HepG2 (cell line): ENCODE results near the gene GSC2. TPM values are rescaled to one million over a fixed set of nuclear protein-coding genes. Genes with fewer than 3 reads are reported as not detected.
A peak's percentile ranks its signal among the peaks of the same experiment; 100 is the strongest.

ENCODE experiments used
- ETV5 ChIP-seq: IDR thresholded peaks from 2 replicates; pipeline ENCODE4 v1.6.1; 2018; ENCODE audit warnings: missing biosample characterization, missing genetic modification reagents, inconsistent platforms, borderline replicate concordance
- IKZF4 ChIP-seq: sonication (generic); formaldehyde crosslinking; IDR thresholded peaks from 2 replicates; pipeline ENCODE4 v1.5.1; 2020; ENCODE audit warnings: borderline replicate concordance, mild to moderate bottlenecking, low read depth, missing genetic modification reagents; ENCODE audit errors: not compliant biosample characterization
- KDM5B ChIP-seq: sonication (generic); formaldehyde crosslinking; IDR thresholded peaks from 2 replicates; pipeline ENCODE4 v1.4.0; 2020; ENCODE audit warnings: missing genetic modification reagents, mild to moderate bottlenecking, borderline replicate concordance
- REXO4 ChIP-seq: sonication (generic); formaldehyde crosslinking; IDR thresholded peaks from 2 replicates; pipeline ENCODE4 v1.8.0; 2022; ENCODE audit warnings: missing genetic modification reagents, mild to moderate bottlenecking, borderline replicate concordance
- ZNF10 ChIP-seq: sonication (generic); formaldehyde crosslinking; IDR thresholded peaks from 2 replicates; pipeline ENCODE4 v1.4.0; 2020; ENCODE audit warnings: mild to moderate bottlenecking, low read depth, missing genetic modification reagents, borderline replicate concordance
- ZNF44 ChIP-seq: sonication (generic); formaldehyde crosslinking; IDR thresholded peaks from 2 replicates; pipeline ENCODE4 v1.5.1; 2020; ENCODE audit warnings: mild to moderate bottlenecking, missing genetic modification reagents
- ZNF484 ChIP-seq: sonication (generic); formaldehyde crosslinking; IDR thresholded peaks from 2 replicates; pipeline ENCODE4 v1.5.1; 2020; ENCODE audit warnings: mild to moderate bottlenecking, low read depth, missing genetic modification reagents, borderline replicate concordance
- ZNF569 ChIP-seq: sonication (generic); formaldehyde crosslinking; IDR thresholded peaks from 2 replicates; pipeline ENCODE4 v1.5.0; 2020; ENCODE audit warnings: mild to moderate bottlenecking, missing genetic modification reagents, moderate library complexity, borderline replicate concordance
- ZNF572 ChIP-seq: sonication (generic); formaldehyde crosslinking; IDR thresholded peaks from 2 replicates; pipeline ENCODE4 v1.5.1; 2020; ENCODE audit warnings: mild to moderate bottlenecking, missing genetic modification reagents
- ZNF816 ChIP-seq: sonication (generic); formaldehyde crosslinking; IDR thresholded peaks from 2 replicates; pipeline ENCODE4 v1.8.0; 2022; ENCODE audit warnings: missing genetic modification reagents, mild to moderate bottlenecking, borderline replicate concordance
- polyA plus RNA-seq, 8 experiments: library from polyadenylated mRNA; depleted of rRNA in 3 of 8; stranded (reverse) in 7 of 8; unstranded in 1 of 8; fragments of >200 nt; fragmentation: Illumina TruSeq in 4 of 8; extraction: Trizol in 4 of 8; gene quantifications; 2 replicates each; pipeline versions ENCODE4 v1.2.1 to v1.2.3, GENCODE V29; 2011 to 2016; ENCODE audit warnings: low read depth in 4 of 8, missing spikeins in 1 of 8, mixed read lengths in 1 of 8; ENCODE audit not compliant: insufficient read depth in 1 of 8
- total RNA-seq, 5 experiments: library from RNA; depleted of rRNA; stranded (reverse); fragments of >200 nt; fragmentation: Illumina TruSeq; extraction: Trizol; gene quantifications; 2 replicates each; pipeline ENCODE4 v1.2.3, GENCODE V29; 2016; ENCODE audit warnings: low read depth in 1 of 5
- TF ChIP-seq, protein P1 (sequence below): sonication (generic); formaldehyde crosslinking; IDR thresholded peaks from 2 replicates; pipeline ENCODE4 v1.4.0; 2020; ENCODE audit warnings: missing genetic modification reagents
- TF ChIP-seq, protein P2 (sequence below): sonication (generic); formaldehyde crosslinking; IDR thresholded peaks from 2 replicates; pipeline ENCODE4 v1.4.0; 2020; ENCODE audit warnings: missing genetic modification reagents
- TF ChIP-seq, protein P3 (sequence below), 2 experiments: sonication (generic) in 1 of 2; formaldehyde crosslinking in 1 of 2; IDR thresholded peaks; 2 replicates each; pipeline versions ENCODE4 v1.5.1 to v1.6.1; 2011 to 2020; ENCODE audit warnings: borderline replicate concordance in 1 of 2, low read depth in 1 of 2, low read length in 1 of 2, mild to moderate bottlenecking in 1 of 2, missing genetic modification reagents in 1 of 2, moderate library complexity in 1 of 2
- TF ChIP-seq, protein P4 (sequence below): sonication (generic); formaldehyde crosslinking; IDR thresholded peaks from 2 replicates; pipeline ENCODE4 v1.9.0; 2022; ENCODE audit warnings: missing genetic modification reagents, mild to moderate bottlenecking, borderline replicate concordance
- TF ChIP-seq, protein P5 (sequence below): sonication (generic); formaldehyde crosslinking; IDR thresholded peaks from 2 replicates; pipeline ENCODE4 v1.4.0; 2020; ENCODE audit warnings: mild to moderate bottlenecking, missing genetic modification reagents

GSC2 gene
- total and polyA plus RNA-seq, 2 of the 13 experiments (the other 11 are each of a cell fraction or from before 2014, with no cell fraction given) = not detected

DNA sequence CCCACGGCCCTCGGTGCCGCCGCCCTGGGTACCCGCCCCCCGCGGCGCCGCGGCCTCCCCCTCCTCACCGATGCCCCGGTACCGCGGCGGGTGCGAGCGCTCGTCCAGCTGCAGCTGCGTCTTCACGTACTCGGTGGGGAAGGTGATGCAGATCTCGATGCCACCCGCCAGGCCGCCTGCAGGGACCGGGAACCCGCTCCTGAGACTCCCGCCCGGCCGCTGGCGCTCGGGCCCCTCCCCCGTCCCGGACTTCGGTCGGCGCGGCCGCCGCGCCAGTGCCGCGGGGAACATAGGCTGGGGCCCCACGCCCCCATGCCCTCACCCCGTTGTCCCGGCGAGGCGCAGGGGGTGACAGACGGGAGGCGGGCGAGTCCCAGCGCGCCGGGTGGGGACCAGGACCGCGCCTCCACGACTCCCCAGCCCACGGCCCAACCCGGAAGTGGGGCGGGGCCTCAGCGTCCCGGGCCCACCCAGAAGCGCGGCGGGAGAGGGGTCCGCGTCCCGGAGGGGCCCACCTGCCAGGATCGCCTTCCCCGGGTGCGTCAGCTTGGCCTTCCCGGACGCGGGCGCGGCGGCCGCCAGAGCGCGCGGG, 28.1 kb upstream of the GSC2 start (continued):
- TF ChIP-seq ZNF44 (CRISPR knock-in tag) = no peak
- TF ChIP-seq, protein P1, sequence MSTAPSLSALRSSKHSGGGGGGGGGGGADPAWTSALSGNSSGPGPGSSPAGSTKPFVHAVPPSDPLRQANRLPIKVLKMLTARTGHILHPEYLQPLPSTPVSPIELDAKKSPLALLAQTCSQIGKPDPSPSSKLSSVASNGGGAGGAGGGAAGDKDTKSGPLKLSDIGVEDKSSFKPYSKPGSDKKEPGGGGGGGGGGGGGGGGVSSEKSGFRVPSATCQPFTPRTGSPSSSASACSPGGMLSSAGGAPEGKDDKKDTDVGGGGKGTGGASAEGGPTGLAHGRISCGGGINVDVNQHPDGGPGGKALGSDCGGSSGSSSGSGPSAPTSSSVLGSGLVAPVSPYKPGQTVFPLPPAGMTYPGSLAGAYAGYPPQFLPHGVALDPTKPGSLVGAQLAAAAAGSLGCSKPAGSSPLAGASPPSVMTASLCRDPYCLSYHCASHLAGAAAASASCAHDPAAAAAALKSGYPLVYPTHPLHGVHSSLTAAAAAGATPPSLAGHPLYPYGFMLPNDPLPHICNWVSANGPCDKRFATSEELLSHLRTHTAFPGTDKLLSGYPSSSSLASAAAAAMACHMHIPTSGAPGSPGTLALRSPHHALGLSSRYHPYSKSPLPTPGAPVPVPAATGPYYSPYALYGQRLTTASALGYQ = no peak
- TF ChIP-seq REXO4 (CRISPR knock-in tag) = no peak
- TF ChIP-seq, protein P2, sequence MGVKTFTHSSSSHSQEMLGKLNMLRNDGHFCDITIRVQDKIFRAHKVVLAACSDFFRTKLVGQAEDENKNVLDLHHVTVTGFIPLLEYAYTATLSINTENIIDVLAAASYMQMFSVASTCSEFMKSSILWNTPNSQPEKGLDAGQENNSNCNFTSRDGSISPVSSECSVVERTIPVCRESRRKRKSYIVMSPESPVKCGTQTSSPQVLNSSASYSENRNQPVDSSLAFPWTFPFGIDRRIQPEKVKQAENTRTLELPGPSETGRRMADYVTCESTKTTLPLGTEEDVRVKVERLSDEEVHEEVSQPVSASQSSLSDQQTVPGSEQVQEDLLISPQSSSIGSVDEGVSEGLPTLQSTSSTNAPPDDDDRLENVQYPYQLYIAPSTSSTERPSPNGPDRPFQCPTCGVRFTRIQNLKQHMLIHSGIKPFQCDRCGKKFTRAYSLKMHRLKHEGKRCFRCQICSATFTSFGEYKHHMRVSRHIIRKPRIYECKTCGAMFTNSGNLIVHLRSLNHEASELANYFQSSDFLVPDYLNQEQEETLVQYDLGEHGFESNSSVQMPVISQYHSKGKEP = no peak
- TF ChIP-seq ETV5 (CRISPR knock-in tag) = peak; percentile 35; the same call in 1 of the 2 replicates
- TF ChIP-seq, protein P3, sequence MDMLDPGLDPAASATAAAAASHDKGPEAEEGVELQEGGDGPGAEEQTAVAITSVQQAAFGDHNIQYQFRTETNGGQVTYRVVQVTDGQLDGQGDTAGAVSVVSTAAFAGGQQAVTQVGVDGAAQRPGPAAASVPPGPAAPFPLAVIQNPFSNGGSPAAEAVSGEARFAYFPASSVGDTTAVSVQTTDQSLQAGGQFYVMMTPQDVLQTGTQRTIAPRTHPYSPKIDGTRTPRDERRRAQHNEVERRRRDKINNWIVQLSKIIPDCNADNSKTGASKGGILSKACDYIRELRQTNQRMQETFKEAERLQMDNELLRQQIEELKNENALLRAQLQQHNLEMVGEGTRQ (IDR thresholded peaks at IDR 0.05; ENCODE audit: low read depth, low read length) = no peak
- TF ChIP-seq, protein P3 (CRISPR knock-in tag; IDR thresholded peaks at IDR 0.05; ENCODE audit: borderline replicate concordance) = no peak
- TF ChIP-seq, protein P4, sequence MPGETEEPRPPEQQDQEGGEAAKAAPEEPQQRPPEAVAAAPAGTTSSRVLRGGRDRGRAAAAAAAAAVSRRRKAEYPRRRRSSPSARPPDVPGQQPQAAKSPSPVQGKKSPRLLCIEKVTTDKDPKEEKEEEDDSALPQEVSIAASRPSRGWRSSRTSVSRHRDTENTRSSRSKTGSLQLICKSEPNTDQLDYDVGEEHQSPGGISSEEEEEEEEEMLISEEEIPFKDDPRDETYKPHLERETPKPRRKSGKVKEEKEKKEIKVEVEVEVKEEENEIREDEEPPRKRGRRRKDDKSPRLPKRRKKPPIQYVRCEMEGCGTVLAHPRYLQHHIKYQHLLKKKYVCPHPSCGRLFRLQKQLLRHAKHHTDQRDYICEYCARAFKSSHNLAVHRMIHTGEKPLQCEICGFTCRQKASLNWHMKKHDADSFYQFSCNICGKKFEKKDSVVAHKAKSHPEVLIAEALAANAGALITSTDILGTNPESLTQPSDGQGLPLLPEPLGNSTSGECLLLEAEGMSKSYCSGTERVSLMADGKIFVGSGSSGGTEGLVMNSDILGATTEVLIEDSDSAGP = peak; percentile 69; the same call in 1 of the 2 replicates
- TF ChIP-seq, protein P5, sequence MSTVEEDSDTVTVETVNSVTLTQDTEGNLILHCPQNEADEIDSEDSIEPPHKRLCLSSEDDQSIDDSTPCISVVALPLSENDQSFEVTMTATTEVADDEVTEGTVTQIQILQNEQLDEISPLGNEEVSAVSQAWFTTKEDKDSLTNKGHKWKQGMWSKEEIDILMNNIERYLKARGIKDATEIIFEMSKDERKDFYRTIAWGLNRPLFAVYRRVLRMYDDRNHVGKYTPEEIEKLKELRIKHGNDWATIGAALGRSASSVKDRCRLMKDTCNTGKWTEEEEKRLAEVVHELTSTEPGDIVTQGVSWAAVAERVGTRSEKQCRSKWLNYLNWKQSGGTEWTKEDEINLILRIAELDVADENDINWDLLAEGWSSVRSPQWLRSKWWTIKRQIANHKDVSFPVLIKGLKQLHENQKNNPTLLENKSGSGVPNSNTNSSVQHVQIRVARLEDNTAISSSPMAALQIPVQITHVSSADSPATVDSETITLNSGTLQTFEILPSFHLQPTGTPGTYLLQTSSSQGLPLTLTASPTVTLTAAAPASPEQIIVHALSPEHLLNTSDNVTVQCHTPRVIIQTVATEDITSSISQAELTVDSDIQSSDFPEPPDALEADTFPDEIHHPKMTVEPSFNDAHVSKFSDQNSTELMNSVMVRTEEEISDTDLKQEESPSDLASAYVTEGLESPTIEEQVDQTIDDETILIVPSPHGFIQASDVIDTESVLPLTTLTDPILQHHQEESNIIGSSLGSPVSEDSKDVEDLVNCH (CRISPR knock-in tag) = 0 out of 2 replicates have a peak, but pooled peaks have one; percentile 54
- peak; percentile 82 for TF ChIP-seq KDM5B (CRISPR knock-in tag)
- TF ChIP-seq ZNF816 (CRISPR knock-in tag) = no peak
- TF ChIP-seq IKZF4 = no peak
- no peak for TF ChIP-seq ZNF572 (CRISPR knock-in tag)
- no peak for TF ChIP-seq ZNF569 (CRISPR knock-in tag)
- no peak for TF ChIP-seq ZNF484 (CRISPR knock-in tag)
- TF ChIP-seq ZNF10 (CRISPR knock-in tag) = no peak
